Smooth muscle cell (in vitro differentiated cells): ENCODE results near the gene MYOZ3. TPM values are rescaled to one million over a fixed set of nuclear protein-coding genes. Genes with fewer than 3 reads are reported as not detected.

Experiments
- DNase-seq: peaks from one replicate; lab custom pipeline; 2025; ENCODE audit not compliant: unreplicated experiment; lab: John Stamatoyannopoulos, UW
- H2AFZ ChIP-seq: fragments of 200-600 bp; sonication (generic); 2 replicates; pipeline ENCODE4 v1.6.0; 2016; ENCODE audit warnings: antibody characterized with exemption, low read depth, mild to moderate bottlenecking
- H3F3A ChIP-seq: fragments of 200-600 bp; sonication (generic); 2 replicates; pipeline ENCODE4 v1.6.0; 2017; ENCODE audit warnings: antibody characterized with exemption, low read depth
- H3K27ac ChIP-seq: fragments of 200-600 bp; sonication (generic); 2 replicates; pipeline ENCODE4 v1.5.1; 2016; ENCODE audit warnings: low read depth, mild to moderate bottlenecking
- H3K27me3 ChIP-seq: fragments of 200-600 bp; sonication (generic); 2 replicates; pipeline ENCODE4 v1.6.1; 2016; ENCODE audit warnings: low read depth, mild to moderate bottlenecking
- H3K36me3 ChIP-seq: fragments of 200-600 bp; sonication (generic); 2 replicates; pipeline ENCODE4 v1.5.1; 2016; ENCODE audit warnings: low read depth
- H3K4me1 ChIP-seq: fragments of 200-600 bp; sonication (generic); 2 replicates; pipeline ENCODE4 v1.5.1; 2016; ENCODE audit warnings: low read depth
- H3K4me2 ChIP-seq: fragments of 200-600 bp; sonication (generic); 2 replicates; pipeline ENCODE4 v1.6.0; 2016; ENCODE audit warnings: mild to moderate bottlenecking
- H3K4me3 ChIP-seq: fragments of 200-600 bp; sonication (generic); 2 replicates; pipeline ENCODE4 v1.5.1; 2016; ENCODE audit warnings: mild to moderate bottlenecking
- H3K79me2 ChIP-seq: fragments of 200-600 bp; sonication (generic); 2 replicates; pipeline ENCODE4 v1.6.0; 2016; ENCODE audit warnings: low read depth, mild to moderate bottlenecking
- H3K9ac ChIP-seq: fragments of 200-600 bp; sonication (generic); 2 replicates; pipeline ENCODE4 v1.6.0; 2016; ENCODE audit warnings: low read depth
- H3K9me3 ChIP-seq: fragments of 200-600 bp; sonication (generic); replicated peaks from 2 replicates; pipeline ENCODE4 v1.5.1; 2016; ENCODE audit warnings: low read depth
- H4K20me1 ChIP-seq: fragments of 200-600 bp; sonication (generic); 2 replicates; pipeline ENCODE4 v1.6.0; 2016; ENCODE audit warnings: low read depth
- WGBS: methylation state at CpG from one replicate; pipeline ENCODE4 v1.1.7; 2016; ENCODE audit warnings: low lambda C conversion rate; 5-methylcytosine and 5-hydroxymethylcytosine counted together
- polyA plus RNA-seq: library from polyadenylated mRNA; unstranded; fragments of >200 nt; fragmentation: Nextera tagmentation; extraction: Ambion mirVana; gene quantifications from 2 replicates; pipeline ENCODE4 v1.2.1, GENCODE V29; 2016
- total RNA-seq: library from RNA; depleted of rRNA; stranded (reverse); fragments of >200 nt; gene quantifications from 2 replicates; pipeline ENCODE4 v1.2.3, GENCODE V29; 2014
- TF ChIP-seq, protein P1 (sequence below): fragments of 200-600 bp; sonication (generic); IDR thresholded peaks from 2 replicates; pipeline ENCODE4 v1.5.1; 2017; ENCODE audit warnings: borderline replicate concordance, mild to moderate bottlenecking, antibody characterized with exemption; ENCODE audit not compliant: insufficient read depth, poor library complexity, severe bottlenecking

MYOZ3 gene
- total and polyA plus RNA-seq, 2 experiments from 2014 or later: 6.4 to 7.9 TPM

DNA sequence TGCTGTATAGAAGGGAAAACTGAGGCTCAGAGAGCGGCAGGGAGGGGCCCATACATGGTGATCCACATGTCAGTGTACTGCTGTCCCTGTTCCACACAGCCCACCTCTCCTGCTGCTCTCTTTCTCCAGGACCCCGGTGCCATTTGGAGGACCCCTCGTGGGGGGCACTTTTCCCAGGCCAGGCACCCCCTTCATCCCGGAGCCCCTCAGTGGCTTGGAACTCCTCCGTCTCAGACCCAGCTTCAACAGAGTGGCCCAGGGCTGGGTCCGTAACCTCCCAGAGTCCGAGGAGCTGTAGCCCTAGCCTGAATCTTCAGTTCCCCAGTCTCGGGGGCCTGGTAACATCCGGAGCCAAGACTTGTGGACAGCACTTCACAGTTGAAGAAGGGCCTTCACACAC lies 15.5 kb downstream of the MYOZ3 start:
- Histone ChIP-seq H4K20me1 (no peaks in the 10 kb centered on the region), H3K4me1 (peaks cover 5% of the 10 kb centered on the region), H3K9ac (no peak overlapping the region), H3K27ac (no peak overlapping the region), H3F3A (peaks cover 19% of the 10 kb centered on the region), H3K27me3 (no peaks in the 10 kb centered on the region), H3K4me2 (no peak overlapping the region), H3K4me3 (no peak overlapping the region), H3K36me3 (no peaks in the 10 kb centered on the region), H2AFZ (no peak overlapping the region), H3K9me3 (no peaks in the 10 kb centered on the region), H3K79me2 (no peaks in the 10 kb centered on the region)
- DNase-seq: no peak
- TF ChIP-seq, protein P1, sequence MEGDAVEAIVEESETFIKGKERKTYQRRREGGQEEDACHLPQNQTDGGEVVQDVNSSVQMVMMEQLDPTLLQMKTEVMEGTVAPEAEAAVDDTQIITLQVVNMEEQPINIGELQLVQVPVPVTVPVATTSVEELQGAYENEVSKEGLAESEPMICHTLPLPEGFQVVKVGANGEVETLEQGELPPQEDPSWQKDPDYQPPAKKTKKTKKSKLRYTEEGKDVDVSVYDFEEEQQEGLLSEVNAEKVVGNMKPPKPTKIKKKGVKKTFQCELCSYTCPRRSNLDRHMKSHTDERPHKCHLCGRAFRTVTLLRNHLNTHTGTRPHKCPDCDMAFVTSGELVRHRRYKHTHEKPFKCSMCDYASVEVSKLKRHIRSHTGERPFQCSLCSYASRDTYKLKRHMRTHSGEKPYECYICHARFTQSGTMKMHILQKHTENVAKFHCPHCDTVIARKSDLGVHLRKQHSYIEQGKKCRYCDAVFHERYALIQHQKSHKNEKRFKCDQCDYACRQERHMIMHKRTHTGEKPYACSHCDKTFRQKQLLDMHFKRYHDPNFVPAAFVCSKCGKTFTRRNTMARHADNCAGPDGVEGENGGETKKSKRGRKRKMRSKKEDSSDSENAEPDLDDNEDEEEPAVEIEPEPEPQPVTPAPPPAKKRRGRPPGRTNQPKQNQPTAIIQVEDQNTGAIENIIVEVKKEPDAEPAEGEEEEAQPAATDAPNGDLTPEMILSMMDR: no peak
- 94% methylated on average over 9 of the region's 9 CpGs for WGBS

DNA sequence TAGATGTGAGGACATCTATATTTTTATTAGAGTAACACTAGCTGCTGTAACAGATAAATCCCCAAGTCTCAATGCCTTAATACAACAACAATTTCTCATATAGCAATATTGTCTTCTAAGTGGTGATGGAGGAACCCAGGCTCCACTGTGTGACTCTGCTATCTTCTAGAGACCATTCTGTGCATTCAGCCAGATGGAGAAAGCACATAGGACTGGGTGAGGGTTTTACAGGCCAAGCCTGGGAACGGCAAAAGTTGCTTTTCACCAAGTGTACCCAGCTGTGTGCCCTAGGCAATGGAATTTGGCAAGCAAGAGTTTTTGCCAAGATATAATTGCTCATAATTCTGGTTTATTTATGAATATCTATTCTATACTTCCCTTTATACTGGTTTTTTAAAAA lies 28.1 kb downstream of the MYOZ3 start:
- no peak overlapping the region for H3K4me3 ChIP-seq
- no peaks in the 10 kb centered on the region for H3K79me2 ChIP-seq
- TF ChIP-seq, protein P1: no peak
- no peaks in the 10 kb centered on the region for H3K9me3 ChIP-seq
- no peak overlapping the region for H2AFZ ChIP-seq
- peaks cover 5% of the 10 kb centered on the region for H3F3A ChIP-seq
- no peaks in the 10 kb centered on the region for H4K20me1 ChIP-seq
- H3K9ac ChIP-seq: no peak overlapping the region
- H3K36me3 ChIP-seq: peaks cover 32% of the 10 kb centered on the region
- WGBS: 100% methylated on average over 1 of the region's 1 CpG
- no peak overlapping the region for H3K27ac ChIP-seq
- H3K27me3 ChIP-seq: no peaks in the 10 kb centered on the region
- H3K4me2 ChIP-seq: no peak overlapping the region
- H3K4me1 ChIP-seq: no peaks in the 10 kb centered on the region
- DNase-seq: no peak

DNA sequence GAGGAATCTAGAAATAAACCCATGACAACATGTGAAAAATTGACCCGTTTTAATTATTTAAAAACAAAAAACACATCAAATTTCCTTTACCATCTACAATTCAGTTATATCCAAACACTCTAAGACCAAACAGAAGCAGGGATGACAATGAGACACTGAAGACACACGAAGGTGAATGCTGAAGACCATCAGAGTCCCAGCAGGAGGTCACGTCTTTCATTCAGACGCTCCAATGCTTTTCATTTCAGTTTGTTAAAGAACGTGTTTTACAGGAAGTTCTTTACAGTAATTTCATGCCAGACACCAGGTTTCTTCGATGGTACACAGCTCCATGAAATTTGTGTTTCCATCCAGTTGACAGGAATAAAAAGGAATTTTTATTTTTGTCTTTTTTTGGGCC lies 29.7 kb downstream of the MYOZ3 start:
- Histone ChIP-seq H3K4me2 (no peak overlapping the region), H4K20me1 (no peaks in the 10 kb centered on the region), H3K36me3 (peaks cover 39% of the 10 kb centered on the region), H3K79me2 (no peaks in the 10 kb centered on the region), H3F3A (peaks cover 5% of the 10 kb centered on the region), H3K9me3 (no peaks in the 10 kb centered on the region), H3K27ac (no peak overlapping the region), H3K9ac (no peak overlapping the region), H2AFZ (no peak overlapping the region), H3K4me3 (no peak overlapping the region), H3K4me1 (no peaks in the 10 kb centered on the region), H3K27me3 (no peaks in the 10 kb centered on the region)
- WGBS: 88% methylated on average over 6 of the region's 6 CpGs
- DNase-seq: no peak
- TF ChIP-seq, protein P1: no peak

DNA sequence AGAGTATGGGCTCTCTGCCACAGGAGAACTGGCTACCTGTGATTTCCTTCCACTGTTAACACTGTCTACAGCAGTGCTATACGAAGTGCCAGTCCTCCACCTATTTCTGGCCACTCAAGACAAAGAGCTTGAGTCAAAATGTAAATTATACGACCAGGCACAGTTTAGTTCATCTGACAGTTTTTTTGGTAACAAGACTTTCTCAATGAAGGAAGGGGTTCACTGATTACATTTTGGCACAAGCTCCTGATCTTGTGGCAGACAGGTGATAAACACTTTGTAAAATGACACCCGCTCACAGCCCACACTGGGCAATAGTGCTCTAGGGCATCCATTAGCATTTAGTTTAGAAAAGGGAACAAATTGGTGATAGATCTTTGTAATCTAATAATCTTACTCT lies 31.2 kb downstream of the MYOZ3 start:
- Histone ChIP-seq H3K4me2 (no peak overlapping the region), H3F3A (peaks cover 5% of the 10 kb centered on the region), H3K9ac (no peak overlapping the region), H3K9me3 (no peaks in the 10 kb centered on the region), H3K36me3 (peaks cover 54% of the 10 kb centered on the region), H3K27ac (no peak overlapping the region), H3K4me3 (no peak overlapping the region), H2AFZ (no peak overlapping the region), H4K20me1 (no peaks in the 10 kb centered on the region), H3K27me3 (no peaks in the 10 kb centered on the region), H3K79me2 (no peaks in the 10 kb centered on the region), H3K4me1 (no peaks in the 10 kb centered on the region)
- TF ChIP-seq, protein P1: no peak
- 94% methylated on average over 3 of the region's 3 CpGs for WGBS
- DNase-seq: no peak
